GM19193 (cell line): ENCODE data around the gene KMT5C.

ENCODE experiments used
- POLR2A ChIP-seq: IDR thresholded peaks from 4 replicates; pipeline ENCODE4 v1.6.1; 2011; ENCODE audit not compliant: insufficient read depth, insufficient read length; ENCODE audit errors: extremely low read depth

KMT5C gene

DNA sequence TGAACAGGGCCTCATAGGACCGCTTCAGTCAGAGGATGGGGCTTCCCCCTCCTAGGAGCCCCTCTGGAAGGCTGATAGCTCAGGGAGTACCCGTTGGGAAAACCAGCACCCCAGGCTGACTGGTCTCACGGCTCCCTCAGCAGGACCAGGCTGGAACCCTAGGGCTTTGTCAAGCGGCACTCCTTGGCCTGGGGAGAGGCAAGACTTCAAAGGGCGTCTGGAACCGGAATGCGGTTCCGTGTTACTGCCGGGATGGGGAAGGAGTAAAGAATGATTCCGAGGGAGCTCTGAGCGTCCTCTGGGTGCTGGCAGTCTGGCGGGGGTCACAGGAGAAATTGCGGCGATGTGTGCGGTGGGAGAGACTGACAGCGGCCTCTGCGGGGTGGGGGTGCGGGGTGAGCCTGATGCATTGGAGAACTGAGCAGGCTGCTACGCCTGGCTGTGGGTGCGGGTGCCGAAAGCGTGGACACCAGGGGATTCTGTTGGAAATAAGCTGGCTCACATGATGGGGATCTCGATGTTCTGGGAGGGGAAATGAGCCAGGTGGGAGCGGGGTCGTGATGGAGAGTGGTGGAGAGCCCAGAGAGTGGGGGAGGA, 13.0 kb downstream of the KMT5C start:
- no peak for TF ChIP-seq POLR2A

GRCh38 chr19:55353356-55353802, 13.7 kb downstream of the KMT5C start:
- TF ChIP-seq POLR2A = no peak

GRCh38 chr19:55353803-55354697, 14.4 kb downstream of the KMT5C start:
- no peak for TF ChIP-seq POLR2A

- no peak for TF ChIP-seq POLR2A
These were observed 15.1 kb downstream of the KMT5C start, which contains the start of gene COX6B2 for GRCh38 chr19:55354698-55355212. COX6B2 (minus strand) TSS chr19:55354719; CDS start chr19:55354521, 198 bp downstream.

DNA sequence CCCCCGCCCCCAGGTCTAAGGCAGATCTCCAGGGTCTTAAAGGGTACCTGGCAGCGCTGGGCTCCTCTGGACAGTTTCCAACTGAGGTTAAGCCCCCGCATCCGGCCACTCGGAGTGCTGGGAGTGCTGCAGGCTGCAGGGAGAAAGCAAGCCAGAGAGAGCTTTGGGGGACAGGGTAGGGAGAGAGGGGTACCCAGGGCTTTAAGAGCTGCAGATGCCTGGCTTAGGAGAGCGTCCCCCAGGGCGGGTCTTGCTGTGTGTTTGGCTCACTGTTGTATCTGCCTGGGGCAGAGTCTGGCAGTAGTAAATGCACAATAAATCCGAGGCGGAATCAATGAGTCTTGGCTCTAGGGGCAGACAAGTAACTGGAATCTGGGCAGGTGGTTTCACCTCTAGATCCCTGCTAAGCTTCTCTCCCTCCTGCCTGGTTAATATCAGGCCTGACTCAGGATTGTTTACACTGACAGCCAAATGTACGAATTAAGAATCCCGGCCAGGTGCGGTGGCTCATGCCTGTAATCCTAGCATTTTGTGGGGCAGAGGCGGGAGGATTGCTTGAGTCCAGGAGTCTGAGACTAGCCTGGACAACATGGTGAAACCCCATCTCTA, 15.6 kb downstream of the KMT5C start:
- no peak for TF ChIP-seq POLR2A

DNA sequence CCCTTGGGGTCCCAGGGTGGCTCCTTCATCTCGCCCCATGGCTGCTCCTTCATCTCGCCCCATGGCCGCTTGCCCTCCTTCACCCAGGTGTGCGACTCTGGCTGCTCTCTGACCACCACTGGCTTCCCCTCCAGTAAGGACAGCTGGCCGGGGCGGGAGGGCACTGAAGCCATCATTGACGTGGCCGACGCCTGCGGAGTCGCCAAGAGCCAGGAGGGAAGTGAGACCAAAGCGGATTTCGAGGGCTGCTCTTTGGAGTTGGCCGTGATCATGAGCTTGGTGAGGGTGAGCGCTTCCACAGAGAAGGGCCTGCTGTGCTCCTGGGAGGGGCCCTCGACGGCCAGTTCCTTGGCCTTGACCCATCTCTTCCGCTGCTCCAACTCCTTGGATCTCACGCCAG, 18.8 kb downstream of the KMT5C start:
- TF ChIP-seq POLR2A = no peak

DNA sequence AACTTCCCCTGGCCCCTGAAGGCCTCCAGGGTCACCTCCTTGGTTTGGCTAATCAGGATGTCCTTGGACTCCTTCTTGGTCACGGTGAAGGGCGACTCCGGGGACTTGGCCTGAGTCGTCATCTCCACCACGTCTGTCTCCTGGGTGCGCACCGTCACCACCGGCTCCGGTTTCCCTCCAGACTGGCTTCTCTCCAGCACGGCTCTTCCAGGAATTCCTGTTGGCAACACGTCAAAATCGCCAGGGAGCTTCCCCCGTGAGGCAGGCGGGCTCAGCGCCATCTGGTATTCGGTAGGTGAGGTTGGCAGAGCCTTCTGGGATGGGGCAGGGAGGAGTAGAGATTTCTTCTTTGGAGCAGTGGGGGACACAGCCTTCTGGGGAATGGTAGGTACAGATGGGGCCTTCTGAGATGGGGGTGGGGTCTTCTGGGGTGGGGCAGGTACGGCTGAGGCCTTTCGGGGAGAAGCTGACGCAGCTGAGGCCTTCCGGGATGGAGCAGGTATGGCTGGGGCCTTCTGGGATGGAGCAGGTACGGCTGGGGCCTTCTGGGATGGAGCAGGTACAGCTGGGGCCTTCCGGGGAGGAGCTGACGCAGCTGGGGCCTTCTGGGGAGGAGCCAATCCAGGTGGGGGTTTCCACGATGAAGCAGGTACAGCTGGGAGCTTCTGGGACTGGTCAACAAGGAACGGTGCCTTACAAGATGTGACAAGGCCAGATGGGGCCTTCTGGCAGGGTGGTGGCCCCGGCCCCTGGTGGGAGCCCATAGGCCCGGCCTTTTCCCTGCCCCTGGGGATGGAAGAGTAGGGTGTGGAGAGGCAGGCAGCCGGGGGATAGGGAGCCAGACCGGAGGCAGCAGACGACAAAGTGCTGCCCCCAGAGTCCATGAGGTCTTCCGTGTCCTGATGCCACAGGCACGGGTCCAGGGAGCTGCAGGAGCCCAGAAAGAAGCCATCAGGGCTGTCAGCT, 19.6 kb downstream of the KMT5C start:
- no peak for TF ChIP-seq POLR2A

- no peak for TF ChIP-seq POLR2A
These were observed 21.2 kb downstream of the KMT5C start for GRCh38 chr19:55360902-55361301.

DNA sequence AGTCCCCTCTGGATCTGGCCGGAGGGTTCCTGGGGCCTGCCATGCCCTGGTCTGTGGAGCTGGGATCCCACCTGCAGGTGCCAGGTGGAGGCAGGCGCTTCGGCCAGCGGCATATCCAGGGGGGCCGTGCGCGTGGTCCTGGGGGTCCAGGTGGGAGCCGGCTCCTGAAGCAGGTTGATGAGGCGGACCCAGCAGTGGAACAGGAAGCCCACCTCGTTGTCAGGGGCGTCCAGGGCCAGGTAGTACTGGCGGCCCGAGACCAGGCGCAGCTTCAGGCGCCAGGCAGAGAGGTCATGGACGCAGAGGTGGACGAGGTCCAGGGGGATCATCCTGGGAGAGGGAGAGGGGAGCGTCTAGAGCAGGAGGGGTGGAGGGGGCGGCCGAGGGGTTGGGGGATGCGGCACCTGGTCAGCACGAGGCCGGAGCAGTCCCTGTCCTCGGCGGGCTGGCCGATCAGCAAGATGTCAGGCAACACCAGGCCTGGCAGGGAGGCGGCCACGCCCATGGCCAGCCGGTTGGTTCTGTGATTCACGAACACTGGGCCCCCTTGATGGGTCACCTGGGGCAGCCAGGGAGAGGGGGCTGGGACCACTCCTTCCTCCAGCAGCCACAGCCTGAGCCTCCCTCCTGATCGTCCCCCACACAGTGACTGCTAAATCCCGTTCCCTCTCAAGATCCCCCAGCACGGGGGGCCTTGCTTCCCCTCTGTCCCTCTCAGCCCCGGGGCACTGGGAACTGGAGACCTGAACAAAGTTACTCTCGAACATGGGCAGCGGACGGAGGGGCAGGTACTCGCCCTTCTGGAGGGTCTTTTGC, 22.7 kb downstream of the KMT5C start:
- TF ChIP-seq POLR2A = no peak

DNA sequence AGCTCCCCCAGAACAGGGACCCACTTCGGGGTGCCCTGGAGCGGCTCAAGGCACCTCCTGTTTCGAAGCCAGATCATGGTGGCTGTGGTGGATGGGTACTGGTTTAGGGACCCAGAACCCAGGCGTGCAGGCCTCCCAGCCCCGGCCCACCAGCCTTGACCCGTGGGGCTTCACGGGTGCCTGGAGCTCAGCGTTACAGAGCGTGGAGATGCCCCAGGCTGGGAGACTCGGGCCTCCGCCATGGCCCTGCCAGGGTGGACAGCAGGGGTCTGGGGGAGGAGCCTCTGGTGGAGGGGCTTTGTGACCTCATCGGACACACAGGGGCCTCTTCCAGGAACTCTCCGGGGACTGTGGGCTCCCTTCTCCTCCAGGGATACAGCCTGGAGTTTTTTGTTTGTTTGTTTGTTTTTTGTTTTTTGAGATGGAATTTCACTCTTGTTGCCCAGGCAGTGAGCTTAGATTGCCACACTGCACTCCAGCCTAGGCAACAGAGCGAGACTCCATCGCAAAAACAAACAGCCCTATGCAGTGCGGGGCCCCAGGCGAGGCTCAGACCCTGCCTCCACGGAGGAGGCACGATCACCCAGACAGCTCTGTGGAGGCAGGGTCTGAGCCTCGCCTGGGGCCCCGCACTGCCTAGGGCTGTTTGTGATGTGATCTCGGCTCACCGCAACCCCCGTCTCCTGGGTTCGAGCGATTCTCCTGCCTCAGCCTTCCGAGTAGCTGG, 23.5 kb downstream of the KMT5C start, which contains the start of gene GARIN5B:
GARIN5B (minus strand) TSS at position 271 of the 727 bp plus-strand sequence; CDS start at position 77, 194 bp downstream.
- no peak for TF ChIP-seq POLR2A

DNA sequence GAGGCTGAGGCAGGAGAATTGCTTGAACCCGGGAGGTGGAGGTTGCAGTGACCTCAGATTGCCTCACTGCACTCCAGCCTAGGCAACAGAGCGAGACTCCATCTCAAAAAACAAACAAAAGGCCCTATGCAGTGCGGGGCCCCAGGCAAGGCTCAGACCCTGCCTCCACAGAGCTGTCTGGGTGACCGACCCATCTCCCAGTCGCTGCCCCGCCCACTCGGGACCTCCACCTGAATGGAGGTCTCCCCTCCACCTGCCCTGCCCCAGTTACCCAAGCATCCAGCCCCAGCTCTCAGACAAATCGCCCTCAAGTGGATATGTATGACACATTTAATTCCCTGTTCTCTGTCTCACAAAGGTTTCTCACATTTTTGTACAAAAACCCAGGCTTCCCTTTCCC, 25.6 kb downstream of the KMT5C start:
- no peak for TF ChIP-seq POLR2A

- TF ChIP-seq POLR2A = no peak
These were observed 26.3 kb downstream of the KMT5C start for GRCh38 chr19:55365964-55366363.

DNA sequence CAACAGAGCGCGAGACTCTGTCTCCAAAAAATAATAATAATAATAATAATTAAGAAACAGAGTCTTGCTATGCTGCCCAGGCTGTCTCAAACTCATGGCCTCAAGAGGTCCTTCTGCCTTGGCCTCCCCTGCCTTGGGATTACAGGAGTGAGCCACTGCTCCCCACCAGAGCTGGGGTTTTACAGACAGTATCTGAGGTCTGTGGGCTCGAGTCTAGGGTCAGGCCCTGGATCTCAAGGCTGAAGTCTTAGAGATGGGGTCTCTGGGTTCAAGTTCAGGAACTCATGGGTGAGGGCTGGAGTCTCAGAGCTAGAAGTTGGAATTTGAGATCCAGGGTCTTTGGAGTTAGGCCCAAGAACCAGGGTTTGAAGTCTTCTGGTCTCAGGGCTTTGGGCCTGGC, 27.1 kb downstream of the KMT5C start:
- no peak for TF ChIP-seq POLR2A
